CD4-positive, alpha-beta T cell (primary cell): Measurements from ENCODE around the gene RUFY4. TPM values are rescaled to one million over a fixed set of nuclear protein-coding genes. Genes with fewer than 3 reads are reported as not detected.
A peak's percentile ranks its signal among the peaks of the same experiment; 100 is the strongest.
"Not testable (repeated sequence)": the region's sequence is repeated elsewhere in the genome, so short reads cannot be mapped to it uniquely, and the experiment has no call there.

Experiments
- ATAC-seq: fragments of 200-7000 bp; cut with Tn5 transposase; one replicate; pipeline ENCODE4 v1.10.0; 2022; ENCODE audit warnings: mild to moderate bottlenecking; ENCODE audit not compliant: poor library complexity
- CTCF ChIA-PET: fragments of 350-600 bp; sonication (Branson Sonifier 250); formaldehyde crosslinking; loops from one replicate; lab custom pipeline; 2021; ENCODE audit warnings: antibody characterized with exemption, inconsistent platforms; lab: Charles Lee
- POLR2A ChIA-PET: fragments of 350-600 bp; sonication (Branson Sonifier 250); formaldehyde crosslinking; loops from one replicate; lab custom pipeline; 2021; ENCODE audit warnings: antibody characterized with exemption, inconsistent platforms; lab: Charles Lee
- DNase-seq, 14 experiments: peaks; one replicate each; pipeline ENCODE4 v3.0.0-alpha.2; 2013 to 2020; ENCODE audit warnings: mixed read lengths in 2 of 14
- H3K27ac ChIP-seq, 2 donors: one replicate each; pipeline versions ENCODE4 v1.5.1 to v1.7.0; 2013; ENCODE audit warnings: low read length in 2 of 2, low read depth in 1 of 2, mild to moderate bottlenecking in 1 of 2
- H3K27me3 ChIP-seq, 2 experiments: 1 replicate in 1 of 2; 2 replicates in 1 of 2; pipeline versions ENCODE4 v1.6.1 to v1.7.0; 2013; ENCODE audit warnings: low read length in 2 of 2, control low read depth in 1 of 2, mild to moderate bottlenecking in 1 of 2, moderate library complexity in 1 of 2; ENCODE audit not compliant: insufficient read depth in 2 of 2, control insufficient read depth in 1 of 2
- H3K36me3 ChIP-seq: one replicate; pipeline ENCODE4 v1.6.1; 2013; ENCODE audit warnings: low read length, control low read depth; ENCODE audit not compliant: insufficient read depth
- H3K4me1 ChIP-seq: one replicate; pipeline ENCODE4 v1.6.1; 2013; ENCODE audit warnings: low read length, control low read depth; ENCODE audit not compliant: insufficient read depth
- H3K4me3 ChIP-seq: one replicate; pipeline ENCODE4 v1.5.1; 2013; ENCODE audit warnings: mild to moderate bottlenecking, low read length, moderate library complexity
- H3K9me3 ChIP-seq, 2 experiments: 1 replicate in 1 of 2; 2 replicates in 1 of 2; pipeline versions ENCODE4 v1.6.1 to v1.7.0; 2013; ENCODE audit warnings: low read length in 2 of 2, mild to moderate bottlenecking in 2 of 2, control low read depth in 1 of 2, moderate library complexity in 1 of 2; ENCODE audit not compliant: control insufficient read depth in 1 of 2, insufficient read depth in 1 of 2
- H3K27ac Mint-ChIP-seq: one replicate; pipeline ENCODE4 v1.8.0; 2020; ENCODE audit warnings: mixed read lengths
- H3K27me3 Mint-ChIP-seq: one replicate; pipeline ENCODE4 v1.8.0; 2021; ENCODE audit warnings: mixed read lengths
- H3K36me3 Mint-ChIP-seq: one replicate; pipeline ENCODE4 v1.8.0; 2021; ENCODE audit warnings: low read depth, mixed read lengths
- H3K4me1 Mint-ChIP-seq: one replicate; pipeline ENCODE4 v1.8.0; 2021; ENCODE audit warnings: low read depth, mixed read lengths
- H3K4me3 Mint-ChIP-seq: one replicate; pipeline ENCODE4 v1.8.0; 2020; ENCODE audit warnings: mild to moderate bottlenecking, mixed read lengths
- H3K9me3 Mint-ChIP-seq: one replicate; pipeline ENCODE4 v1.8.0; 2020; ENCODE audit warnings: mixed read lengths
- CTCF ChIP-seq: fragments of 200-600 bp; IDR thresholded peaks from one replicate; pipeline ENCODE4 v1.8.0; 2022; ENCODE audit warnings: antibody characterized with exemption, mild to moderate bottlenecking
- intact Hi-C, 2 experiments: fragments of 100-400 bp; cut with DNase I in 1 of 2; cut with micrococcal nuclease in 1 of 2; formaldehyde crosslinking; loops; one replicate each; pipeline versions ENCODE4 v1.15.1 to v1.9.0; 2023 to 2025; cut with DNase I, micrococcal nuclease
- total RNA-seq, 174 experiments: library from RNA in 2 of 174; stranded (reverse) in 2 of 174; gene quantifications; one replicate each; pipeline ENCODE4 v1.2.3 and lab custom pipeline; 2021 to 2026

RUFY4 gene
- total RNA-seq, 2 experiments from 2014 or later = 0.78 to 0.85 TPM

- Histone ChIP-seq H3K27ac (no peak overlapping the region), H3K27me3 (peaks cover 0 to 4% of the 10 kb centered on the region in 2 experiments), H3K4me1 (peaks cover 19% of the 10 kb centered on the region), H3K4me3 (peak overlapping the region; percentile 46), H3K9me3 (no peaks in the 10 kb centered on the region), H3K36me3 (no peaks in the 10 kb centered on the region)
- ChIA-PET POLR2A (no interaction called here), CTCF (interaction anchor here (0.7 to 1.5 kb wide), 5 partner anchors 8 to 248 kb away, joined by 3 to 5 read pairs (median 4); no protein-coding TSS in a partner anchor)
- intact Hi-C loops = loop anchor here (2.0 to 10.0 kb wide), 3 partner anchors 149 to 245 kb away; no protein-coding TSS in a partner anchor
- H3K27me3 Mint-ChIP-seq = peaks cover 7% of the 10 kb centered on the region
- no peaks in the 10 kb centered on the region for H3K9me3 Mint-ChIP-seq
- peaks cover 11% of the 10 kb centered on the region for H3K4me1 Mint-ChIP-seq
- TF ChIP-seq CTCF = no peak
- no peak for ATAC-seq
- peak overlapping the region; percentile 22 for H3K27ac Mint-ChIP-seq
- DNase-seq = peak in 2 of 14 experiments; percentile 23 to 27
- H3K4me3 Mint-ChIP-seq = peak overlapping the region; percentile 76
- H3K36me3 Mint-ChIP-seq = no peaks in the 10 kb centered on the region
Observed at GRCh38 chr2:218033590-218034496, 35.2 kb upstream of the RUFY4 start.

- H3K4me1 ChIP-seq = peaks cover 19% of the 10 kb centered on the region
- H3K27ac ChIP-seq, H3K36me3 ChIP-seq, H3K27me3 ChIP-seq, H3K9me3 ChIP-seq, POLR2A ChIA-PET, H3K9me3 Mint-ChIP-seq, H3K36me3 Mint-ChIP-seq: not testable (repeated sequence)
- H3K4me3 ChIP-seq = peak overlapping the region; percentile 46
- H3K27ac Mint-ChIP-seq = peak overlapping the region; percentile 54
- peak; percentile 62 for TF ChIP-seq CTCF
- CTCF ChIA-PET = interaction anchor here (0.7 to 1.5 kb wide), 5 partner anchors 8 to 249 kb away, joined by 3 to 5 read pairs (median 4); no protein-coding TSS in a partner anchor
- intact Hi-C loops = loop anchor here (2.0 to 10.0 kb wide), 2 partner anchors 150 to 246 kb away; no protein-coding TSS in a partner anchor
- peaks cover 15% of the 10 kb centered on the region for H3K27me3 Mint-ChIP-seq
- ATAC-seq = peak; percentile 95
- peak overlapping the region; percentile 76 for H3K4me3 Mint-ChIP-seq
- DNase-seq = peak; percentile 27 to 83 (median 52)
- H3K4me1 Mint-ChIP-seq = peaks cover 11% of the 10 kb centered on the region
Observed at GRCh38 chr2:218034497-218035213, 34.4 kb upstream of the RUFY4 start.

- H3K36me3 ChIP-seq = no peaks in the 10 kb centered on the region
- Mint-ChIP-seq H3K27me3 (peaks cover 25% of the 10 kb centered on the region), H3K4me3 (peak overlapping the region; percentile 35), H3K36me3 (no peaks in the 10 kb centered on the region), H3K27ac (no peak overlapping the region), H3K4me1 (peaks cover 11% of the 10 kb centered on the region), H3K9me3 (no peaks in the 10 kb centered on the region)
- ATAC-seq (no peak), DNase-seq (peak in 1 of 14 experiments; percentile 27)
- intact Hi-C loops = loop anchor here (2.0 to 10.0 kb wide), 2 partner anchors 151 to 247 kb away; no protein-coding TSS in a partner anchor
- H3K27ac ChIP-seq = no peak overlapping the region
- POLR2A ChIA-PET = no interaction called here
- H3K9me3 ChIP-seq = no peaks in the 10 kb centered on the region
- H3K4me1 ChIP-seq = peaks cover 19% of the 10 kb centered on the region
- peaks cover 13 to 14% of the 10 kb centered on the region in 2 experiments for H3K27me3 ChIP-seq
- no peak for TF ChIP-seq CTCF
- peak overlapping the region; percentile 46 for H3K4me3 ChIP-seq
- CTCF ChIA-PET = no interaction called here
Observed at GRCh38 chr2:218035463-218036100, 33.5 kb upstream of the RUFY4 start.
